Measurements from ENCODE around the gene LYVE1.
A peak's percentile ranks its signal among the peaks of the same experiment; 100 is the strongest.

The LYVE1 gene

GRCh38 chr11:10541561-10541930, 26.9 kb downstream of the LYVE1 start:
- no peak for TF ChIP-seq CTCF (IDR thresholded peaks at IDR 0.05; ENCODE audit: low read depth, low read length, missing control alignments)
- peak overlapping the region; percentile 70 for H3K4me3 ChIP-seq (replicated peaks; ENCODE audit: low read depth, low read length)
- no peak for DNase-seq (ENCODE audit: extremely low read depth, low read depth)

- peak; percentile 79 for TF ChIP-seq CTCF (IDR thresholded peaks at IDR 0.05; ENCODE audit: low read depth, low read length, missing control alignments)
- peak within 1 kb of the TSS; percentile 70 for H3K4me3 ChIP-seq (replicated peaks; ENCODE audit: low read depth, low read length)
- DNase-seq (ENCODE audit: extremely low read depth, low read depth) = peak; percentile 68
Measured at GRCh38 chr11:10540915-10541560, 27.4 kb downstream of the LYVE1 start, which contains the start of gene RNF141. TSS of gene RNF141 (minus strand) at chr11:10541187. CDS start at chr11:10534158, 7,029 bp downstream.

GRCh38 chr11:10540546-10540914, 27.9 kb downstream of the LYVE1 start:
- TF ChIP-seq CTCF (IDR thresholded peaks at IDR 0.05; ENCODE audit: low read depth, low read length, missing control alignments) = no peak
- peak overlapping the region; percentile 70 for H3K4me3 ChIP-seq (replicated peaks; ENCODE audit: low read depth, low read length)
- DNase-seq (ENCODE audit: extremely low read depth, low read depth) = no peak

- no peak for DNase-seq (ENCODE audit: extremely low read depth, low read depth)
- no peak for TF ChIP-seq CTCF (IDR thresholded peaks at IDR 0.05; ENCODE audit: low read depth, low read length, missing control alignments)
- H3K4me3 ChIP-seq (replicated peaks; ENCODE audit: low read depth, low read length) = no peak overlapping the region
Measured at GRCh38 chr11:10539339-10539738, 29.1 kb downstream of the LYVE1 start.

GRCh38 chr11:10538924-10539323, 29.5 kb downstream of the LYVE1 start:
- no peak for DNase-seq (ENCODE audit: extremely low read depth, low read depth)
- no peak overlapping the region for H3K4me3 ChIP-seq (replicated peaks; ENCODE audit: low read depth, low read length)

GRCh38 chr11:10537600-10537999, 30.9 kb downstream of the LYVE1 start:
- TF ChIP-seq CTCF (IDR thresholded peaks at IDR 0.05; ENCODE audit: low read depth, low read length, missing control alignments) = no peak
- H3K4me3 ChIP-seq (replicated peaks; ENCODE audit: low read depth, low read length) = no peak overlapping the region
- no peak for DNase-seq (ENCODE audit: extremely low read depth, low read depth)

More at GRCh38 chr11:10538924-10539323, 29.5 kb downstream of the LYVE1 start:
- no peak for TF ChIP-seq CTCF (IDR thresholded peaks at IDR 0.05; ENCODE audit: low read depth, low read length, missing control alignments)

- no peak for TF ChIP-seq CTCF (IDR thresholded peaks at IDR 0.05; ENCODE audit: low read depth, low read length, missing control alignments)
- DNase-seq (ENCODE audit: extremely low read depth, low read depth) = no peak
- no peak overlapping the region for H3K4me3 ChIP-seq (replicated peaks; ENCODE audit: low read depth, low read length)
Measured at GRCh38 chr11:10534316-10534715, 34.1 kb downstream of the LYVE1 start.

Measured in HFF-Myc (cell line).